GM21447 (cell line): ENCODE data around the gene TM4SF1.

Experiments
- ATAC-seq: cut with Tn5 transposase; IDR thresholded peaks from one replicate; pipeline ENCODE4 v1.9.1; 2021; ENCODE audit not compliant: unreplicated experiment

The TM4SF1 gene

DNA sequence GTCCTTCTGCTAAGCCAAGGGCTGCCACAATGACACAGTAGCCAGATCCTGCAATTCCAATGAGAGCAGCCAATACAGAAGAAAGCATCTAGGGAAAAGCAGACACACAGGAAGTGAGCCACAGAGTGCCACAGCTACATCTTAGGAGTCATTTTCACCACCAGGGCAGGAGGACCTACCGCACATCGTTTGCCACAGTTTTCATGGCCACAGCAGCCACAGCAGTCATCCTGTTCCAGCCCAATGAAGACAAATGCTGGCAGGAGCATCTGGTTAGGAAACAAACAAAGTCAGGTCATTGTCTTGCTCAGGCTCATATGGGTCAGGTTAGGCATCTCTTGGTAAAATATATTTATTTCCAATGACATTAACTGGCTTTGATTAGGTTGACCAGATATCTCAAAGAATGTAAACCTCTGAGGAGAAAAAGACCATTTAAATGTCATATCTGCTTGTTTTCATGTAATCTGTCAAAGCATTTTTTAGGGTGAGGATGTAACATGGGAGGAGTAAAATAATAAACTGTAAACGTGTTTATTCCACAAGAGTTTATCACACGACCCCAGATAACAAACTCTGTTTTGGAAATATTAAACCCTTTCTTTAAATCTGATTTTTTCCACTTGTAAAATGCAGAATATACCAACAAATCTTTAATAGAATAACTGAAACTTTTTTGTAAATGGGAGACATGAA is 1.8 kb downstream of the TM4SF1 start:
- no peak for ATAC-seq

GRCh38 chr3:149374793-149375500 is 2.5 kb downstream of the TM4SF1 start:
- no peak for ATAC-seq

GRCh38 chr3:149374391-149374790 is 3.1 kb downstream of the TM4SF1 start:
- no peak for ATAC-seq

GRCh38 chr3:149373235-149374125 is 4.0 kb downstream of the TM4SF1 start:
- ATAC-seq: no peak

GRCh38 chr3:149371723-149372114 is 5.7 kb downstream of the TM4SF1 start:
- ATAC-seq: no peak

- ATAC-seq: no peak
These were observed 6.3 kb downstream of the TM4SF1 start for GRCh38 chr3:149371001-149371722.

GRCh38 chr3:149369991-149370866 is 7.2 kb downstream of the TM4SF1 start:
- no peak for ATAC-seq

- no peak for ATAC-seq
These were observed 8.6 kb downstream of the TM4SF1 start for GRCh38 chr3:149368674-149369497.

DNA sequence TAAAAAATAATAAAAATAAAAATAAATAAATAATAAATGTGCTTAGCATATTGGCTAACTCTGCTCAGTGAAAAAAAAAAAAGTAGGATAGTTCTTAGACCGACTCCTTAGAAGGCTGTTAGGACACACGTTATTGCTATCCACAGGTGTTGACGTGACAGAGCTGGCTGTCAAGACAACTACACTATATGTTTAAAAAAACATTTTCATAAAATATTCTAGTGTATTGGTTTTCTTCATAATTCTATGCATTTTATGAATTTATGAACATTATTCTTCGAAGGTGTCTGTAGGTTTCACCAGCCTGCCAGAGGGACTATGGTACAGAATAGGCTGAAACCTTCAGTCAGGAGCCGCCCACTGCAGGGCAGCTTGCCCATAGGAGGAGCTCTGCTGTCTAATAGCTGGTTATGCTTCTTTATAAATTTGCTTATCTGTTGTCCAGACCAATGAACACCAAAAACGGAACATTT is 9.2 kb downstream of the TM4SF1 start:
- no peak for ATAC-seq

DNA sequence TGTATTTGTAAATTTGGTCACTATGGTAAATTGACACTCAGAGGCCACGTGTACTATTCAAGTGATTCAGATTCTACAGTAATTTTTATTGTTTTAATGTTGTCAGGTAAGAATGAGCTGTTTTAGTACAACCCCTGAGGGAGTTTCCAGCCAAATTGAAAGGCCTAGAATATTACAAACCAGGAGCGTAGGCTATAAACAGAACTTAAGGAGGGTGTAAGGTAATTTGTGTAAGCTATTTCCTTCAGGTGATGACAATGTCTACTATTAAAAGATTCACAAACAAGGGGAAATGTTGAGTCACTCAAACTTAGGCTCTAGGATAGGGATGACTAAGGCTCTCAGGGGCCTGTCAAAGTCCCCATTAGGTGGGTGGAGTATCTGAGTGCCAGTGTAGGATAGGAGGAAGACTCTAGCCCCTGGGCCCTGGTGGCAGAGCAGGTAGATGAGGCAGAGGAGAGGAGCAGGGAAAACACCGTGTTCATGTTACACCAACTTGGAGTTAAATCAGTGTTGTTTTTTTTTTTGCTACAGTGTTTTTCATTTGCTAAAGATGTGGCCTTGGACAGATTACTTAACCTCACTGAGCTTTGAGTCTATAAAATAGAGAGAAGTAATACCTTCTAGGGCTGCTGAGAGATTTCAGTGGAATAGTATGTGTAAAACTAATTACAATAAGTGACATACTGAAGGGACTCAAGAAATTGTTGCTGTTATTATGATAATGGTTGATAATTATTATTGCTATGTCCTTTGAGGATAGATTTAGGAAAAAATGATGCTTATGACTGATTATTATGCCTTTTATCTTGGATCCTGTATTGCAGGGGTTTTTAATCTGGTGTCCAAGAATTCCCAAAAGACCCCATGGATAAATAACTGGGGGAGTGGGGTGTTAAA is 10.3 kb downstream of the TM4SF1 start:
- no peak for ATAC-seq

DNA sequence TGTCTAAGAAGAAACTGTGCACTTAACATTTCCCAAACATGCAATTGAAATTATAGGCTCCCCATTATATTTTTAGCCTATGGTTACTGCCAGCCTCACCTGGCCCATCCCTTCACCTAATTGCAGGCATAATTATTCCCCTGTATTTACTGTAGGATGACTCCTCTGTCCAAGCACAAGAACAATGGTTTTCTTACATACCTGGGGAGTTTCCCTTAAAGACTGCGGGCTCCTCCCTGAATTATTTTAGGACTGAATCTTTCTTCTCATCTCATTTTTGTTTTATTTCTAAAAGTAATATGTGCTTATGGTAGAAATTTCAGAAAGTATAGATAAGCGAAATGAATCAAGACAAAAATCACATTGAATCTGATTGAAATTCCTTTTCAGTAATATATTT is 11.4 kb downstream of the TM4SF1 start:
- ATAC-seq: no peak

DNA sequence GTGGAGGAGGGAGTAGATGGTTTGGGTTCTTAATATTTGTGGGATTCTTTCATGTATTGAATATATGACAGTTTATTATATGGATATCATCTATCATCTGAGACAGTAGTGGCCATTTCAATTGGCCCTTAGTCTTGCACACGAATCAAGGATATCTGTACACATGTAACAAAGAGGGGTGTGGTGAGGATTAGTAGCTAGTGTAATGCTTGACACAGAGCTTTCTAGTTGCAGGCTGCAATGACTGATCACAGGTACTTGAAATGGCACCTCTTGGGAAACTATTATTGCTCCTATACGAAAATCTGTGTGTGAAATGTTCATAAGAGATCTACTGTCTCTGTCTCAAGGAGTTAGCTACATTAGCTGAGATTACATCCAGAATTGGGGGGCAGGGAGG is 12.8 kb downstream of the TM4SF1 start:
- ATAC-seq: no peak

GRCh38 chr3:149363053-149363452 is 14.4 kb downstream of the TM4SF1 start:
- ATAC-seq: no peak

DNA sequence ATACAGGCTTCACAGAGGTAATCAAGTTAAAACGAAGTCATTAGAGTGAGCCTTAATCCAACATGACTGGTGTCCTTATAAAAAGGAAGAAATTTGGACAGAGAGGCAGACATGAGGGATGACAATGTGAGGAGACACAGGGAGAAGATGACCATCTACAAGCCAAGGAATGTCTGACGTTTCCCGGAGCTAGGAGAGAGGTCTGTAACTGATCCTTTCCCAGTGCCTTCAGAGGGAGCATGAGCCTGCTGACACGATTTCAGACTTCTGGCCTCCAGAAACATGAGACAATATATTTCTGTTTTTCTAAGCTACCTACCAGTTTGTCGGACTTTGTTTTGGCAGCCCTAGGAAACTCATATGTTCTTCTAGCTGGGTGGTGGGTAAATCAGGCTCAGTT is 15.1 kb downstream of the TM4SF1 start:
- ATAC-seq: no peak

DNA sequence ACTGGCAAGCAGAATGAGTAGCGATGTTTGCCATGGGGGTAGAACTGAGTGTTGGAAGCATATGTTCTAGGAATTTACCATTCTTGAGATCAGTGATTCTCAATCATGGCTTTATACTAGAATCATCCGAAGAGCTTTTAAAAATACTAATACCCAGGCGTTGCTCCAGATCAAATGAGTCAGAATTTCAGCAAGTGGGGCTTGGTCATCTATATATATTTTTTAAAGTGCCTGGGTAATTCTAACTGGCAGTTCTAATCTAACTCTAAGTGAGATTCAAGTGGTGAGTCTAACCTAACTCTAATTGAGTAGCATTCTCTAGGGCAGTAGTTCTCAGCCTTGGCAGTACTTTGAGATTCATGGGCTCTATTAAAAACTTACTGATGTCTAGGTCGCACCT is 20.8 kb downstream of the TM4SF1 start:
- ATAC-seq: no peak

GRCh38 chr3:149356044-149356592 is 21.3 kb downstream of the TM4SF1 start:
- no peak for ATAC-seq

GRCh38 chr3:149353581-149354184 is 23.8 kb downstream of the TM4SF1 start:
- no peak for ATAC-seq
